ENCODE measurements around the gene PAPOLA.

Gene PAPOLA

GRCh38 chr14:96594961-96595360 is 92.8 kb downstream of the PAPOLA start:
- DNase-seq: no peak
- Histone ChIP-seq H3F3A (ENCODE audit: insufficient read depth, low read length) (no peaks in the 10 kb centered on the region), H3K4me1 (ENCODE audit: low read length) (no peaks in the 10 kb centered on the region), H4K20me1 (ENCODE audit: insufficient read depth, low read length) (no peaks in the 10 kb centered on the region), H3K27ac (ENCODE audit: low read length) (no peak overlapping the region), H3K9me3 (replicated peaks; ENCODE audit: insufficient read depth, low read length) (no peaks in the 10 kb centered on the region), H3K9me2 (replicated peaks; ENCODE audit: insufficient read depth, low read length) (no peaks in the 10 kb centered on the region), H3K36me3 (replicated peaks; ENCODE audit: insufficient read depth, low read length) (no peaks in the 10 kb centered on the region), H3K4me3 (ENCODE audit: low read length) (no peak overlapping the region), H3K9ac (ENCODE audit: low read length) (no peak overlapping the region), H3K4me2 (ENCODE audit: low read depth, low read length) (no peak overlapping the region), H3K79me2 (ENCODE audit: low read length) (no peaks in the 10 kb centered on the region), H3K27me3 (replicated peaks; ENCODE audit: insufficient read depth, low read length) (no peaks in the 10 kb centered on the region), H2AFZ (ENCODE audit: low read length) (no peak overlapping the region)
- no peak for TF ChIP-seq EZH2phosphoT487 (IDR thresholded peaks at IDR 0.05; ENCODE audit: low read length)
- TF ChIP-seq CTCF (IDR thresholded peaks at IDR 0.05; ENCODE audit: low read length): no peak
- no peak for TF ChIP-seq EZH2 (optimal IDR thresholded peaks at IDR 0.05; ENCODE audit: low read depth, low read length)

- no peaks in the 10 kb centered on the region for H3K9me2 ChIP-seq (replicated peaks; ENCODE audit: insufficient read depth, low read length)
- TF ChIP-seq CTCF (IDR thresholded peaks at IDR 0.05; ENCODE audit: low read length) (no peak), EZH2phosphoT487 (IDR thresholded peaks at IDR 0.05; ENCODE audit: low read length) (no peak), EZH2 (optimal IDR thresholded peaks at IDR 0.05; ENCODE audit: low read depth, low read length) (no peak)
- no peak overlapping the region for H2AFZ ChIP-seq (ENCODE audit: low read length)
- no peak overlapping the region for H3K9ac ChIP-seq (ENCODE audit: low read length)
- no peaks in the 10 kb centered on the region for H4K20me1 ChIP-seq (ENCODE audit: insufficient read depth, low read length)
- H3K36me3 ChIP-seq (replicated peaks; ENCODE audit: insufficient read depth, low read length): no peaks in the 10 kb centered on the region
- no peak overlapping the region for H3K27ac ChIP-seq (ENCODE audit: low read length)
- H3K79me2 ChIP-seq (ENCODE audit: low read length): no peaks in the 10 kb centered on the region
- H3K9me3 ChIP-seq (replicated peaks; ENCODE audit: insufficient read depth, low read length): no peaks in the 10 kb centered on the region
- H3F3A ChIP-seq (ENCODE audit: insufficient read depth, low read length): no peaks in the 10 kb centered on the region
- no peak overlapping the region for H3K4me3 ChIP-seq (ENCODE audit: low read length)
- no peak for DNase-seq
- H3K4me1 ChIP-seq (ENCODE audit: low read length): no peaks in the 10 kb centered on the region
- H3K27me3 ChIP-seq (replicated peaks; ENCODE audit: insufficient read depth, low read length): no peaks in the 10 kb centered on the region
- no peak overlapping the region for H3K4me2 ChIP-seq (ENCODE audit: low read depth, low read length)
Observed at GRCh38 chr14:96597680-96598079, 95.5 kb downstream of the PAPOLA start.

GRCh38 chr14:96598332-96598928 is 96.2 kb downstream of the PAPOLA start:
- no peak overlapping the region for H3K27ac ChIP-seq (ENCODE audit: low read length)
- H3K9me2 ChIP-seq (replicated peaks; ENCODE audit: insufficient read depth, low read length): no peaks in the 10 kb centered on the region
- no peaks in the 10 kb centered on the region for H3F3A ChIP-seq (ENCODE audit: insufficient read depth, low read length)
- no peaks in the 10 kb centered on the region for H3K27me3 ChIP-seq (replicated peaks; ENCODE audit: insufficient read depth, low read length)
- no peaks in the 10 kb centered on the region for H4K20me1 ChIP-seq (ENCODE audit: insufficient read depth, low read length)
- H2AFZ ChIP-seq (ENCODE audit: low read length): no peak overlapping the region
- H3K36me3 ChIP-seq (replicated peaks; ENCODE audit: insufficient read depth, low read length): no peaks in the 10 kb centered on the region
- no peak overlapping the region for H3K4me3 ChIP-seq (ENCODE audit: low read length)
- no peaks in the 10 kb centered on the region for H3K4me1 ChIP-seq (ENCODE audit: low read length)
- H3K79me2 ChIP-seq (ENCODE audit: low read length): no peaks in the 10 kb centered on the region
- TF ChIP-seq EZH2phosphoT487 (IDR thresholded peaks at IDR 0.05; ENCODE audit: low read length) (no peak), CTCF (IDR thresholded peaks at IDR 0.05; ENCODE audit: low read length) (no peak), EZH2 (optimal IDR thresholded peaks at IDR 0.05; ENCODE audit: low read depth, low read length) (no peak)
- DNase-seq: no peak
- H3K9ac ChIP-seq (ENCODE audit: low read length): no peak overlapping the region
- no peaks in the 10 kb centered on the region for H3K9me3 ChIP-seq (replicated peaks; ENCODE audit: insufficient read depth, low read length)
- H3K4me2 ChIP-seq (ENCODE audit: low read depth, low read length): no peak overlapping the region
